ENCODE data around the gene ZBTB46. TPM values are rescaled to one million over a fixed set of nuclear protein-coding genes. Genes with fewer than 3 reads are reported as not detected.
A peak's percentile ranks its signal among the peaks of the same experiment; 100 is the strongest.
"Not testable (repeated sequence)": the region's sequence is repeated elsewhere in the genome, so short reads cannot be mapped to it uniquely, and the experiment has no call there.

The ZBTB46 gene
- total RNA-seq, 1 experiment from 2014 or later: not detected

- Histone ChIP-seq H3K4me2 (ENCODE audit: low read depth, low read length, poor library complexity, severe bottlenecking) (no peak overlapping the region), H3K27ac (ENCODE audit: low read length) (no peak overlapping the region), H4K20me1 (ENCODE audit: insufficient read depth, low read depth, low read length) (no peaks in the 10 kb centered on the region), H2AFZ (ENCODE audit: low read length) (no peak overlapping the region), H3K79me2 (ENCODE audit: low read length) (no peaks in the 10 kb centered on the region), H3K4me1 (ENCODE audit: low read length) (no peaks in the 10 kb centered on the region), H3K9ac (ENCODE audit: low read length) (no peak overlapping the region), H3K4me3 (ENCODE audit: low read length) (no peak overlapping the region), H3K9me2 (replicated peaks; ENCODE audit: insufficient read depth, low read length) (no peaks in the 10 kb centered on the region), H3K9me3 (ENCODE audit: low read length) (no peaks in the 10 kb centered on the region), H3K36me3 (ENCODE audit: insufficient read depth, low read length) (no peaks in the 10 kb centered on the region), H3K27me3 (ENCODE audit: low read length) (no peaks in the 10 kb centered on the region)
- no peak for DNase-seq
Observed at GRCh38 chr20:63808964-63809674, 21.9 kb downstream of the ZBTB46 start.

- Histone ChIP-seq H3K27me3 (ENCODE audit: low read length) (no peaks in the 10 kb centered on the region), H2AFZ (ENCODE audit: low read length) (no peak overlapping the region), H3K36me3 (ENCODE audit: insufficient read depth, low read length) (no peaks in the 10 kb centered on the region), H3K79me2 (ENCODE audit: low read length) (no peaks in the 10 kb centered on the region), H3K9me2 (replicated peaks; ENCODE audit: insufficient read depth, low read length) (no peaks in the 10 kb centered on the region), H3K4me2 (ENCODE audit: low read depth, low read length, poor library complexity, severe bottlenecking) (no peak overlapping the region), H3K27ac (ENCODE audit: low read length) (no peak overlapping the region), H3K9me3 (ENCODE audit: low read length) (no peaks in the 10 kb centered on the region), H3K4me3 (ENCODE audit: low read length) (no peak overlapping the region), H3K9ac (ENCODE audit: low read length) (no peak overlapping the region), H4K20me1 (ENCODE audit: insufficient read depth, low read depth, low read length) (no peaks in the 10 kb centered on the region), H3K4me1 (ENCODE audit: low read length) (no peaks in the 10 kb centered on the region)
- no peak for DNase-seq
Observed at GRCh38 chr20:63808145-63808724, 22.8 kb downstream of the ZBTB46 start.

GRCh38 chr20:63807654-63808053, 23.4 kb downstream of the ZBTB46 start:
- Histone ChIP-seq H3K79me2 (ENCODE audit: low read length) (no peaks in the 10 kb centered on the region), H3K27me3 (ENCODE audit: low read length) (no peaks in the 10 kb centered on the region), H2AFZ (ENCODE audit: low read length) (no peak overlapping the region), H3K4me3 (ENCODE audit: low read length) (no peak overlapping the region), H3K27ac (ENCODE audit: low read length) (no peak overlapping the region), H4K20me1 (ENCODE audit: insufficient read depth, low read depth, low read length) (no peaks in the 10 kb centered on the region), H3K9me3 (ENCODE audit: low read length) (no peaks in the 10 kb centered on the region), H3K36me3 (ENCODE audit: insufficient read depth, low read length) (no peaks in the 10 kb centered on the region), H3K4me2 (ENCODE audit: low read depth, low read length, poor library complexity, severe bottlenecking) (no peak overlapping the region), H3K9ac (ENCODE audit: low read length) (no peak overlapping the region), H3K4me1 (ENCODE audit: low read length) (no peaks in the 10 kb centered on the region), H3K9me2 (replicated peaks; ENCODE audit: insufficient read depth, low read length) (no peaks in the 10 kb centered on the region)
- no peak for DNase-seq

- H3K79me2 ChIP-seq (ENCODE audit: low read length): no peaks in the 10 kb centered on the region
- no peaks in the 10 kb centered on the region for H4K20me1 ChIP-seq (ENCODE audit: insufficient read depth, low read depth, low read length)
- no peak overlapping the region for H3K9ac ChIP-seq (ENCODE audit: low read length)
- H3K4me1 ChIP-seq (ENCODE audit: low read length): no peaks in the 10 kb centered on the region
- H3K9me3 ChIP-seq (ENCODE audit: low read length): no peaks in the 10 kb centered on the region
- no peaks in the 10 kb centered on the region for H3K9me2 ChIP-seq (replicated peaks; ENCODE audit: insufficient read depth, low read length)
- H3K4me3 ChIP-seq (ENCODE audit: low read length): no peak overlapping the region
- H3K36me3 ChIP-seq (ENCODE audit: insufficient read depth, low read length): no peaks in the 10 kb centered on the region
- H3K27ac ChIP-seq (ENCODE audit: low read length): no peak overlapping the region
- H3K4me2 ChIP-seq (ENCODE audit: low read depth, low read length, poor library complexity, severe bottlenecking): no peak overlapping the region
- no peaks in the 10 kb centered on the region for H3K27me3 ChIP-seq (ENCODE audit: low read length)
- DNase-seq: no peak
- no peak overlapping the region for H2AFZ ChIP-seq (ENCODE audit: low read length)
Observed at GRCh38 chr20:63804308-63804636, 26.8 kb downstream of the ZBTB46 start.

GRCh38 chr20:63802469-63803240, 28.4 kb downstream of the ZBTB46 start:
- no peak overlapping the region for H3K4me3 ChIP-seq (ENCODE audit: low read length)
- H3K9me2 ChIP-seq (replicated peaks; ENCODE audit: insufficient read depth, low read length): no peaks in the 10 kb centered on the region
- no peak overlapping the region for H2AFZ ChIP-seq (ENCODE audit: low read length)
- H3K79me2 ChIP-seq (ENCODE audit: low read length): no peaks in the 10 kb centered on the region
- no peak for DNase-seq
- no peaks in the 10 kb centered on the region for H4K20me1 ChIP-seq (ENCODE audit: insufficient read depth, low read depth, low read length)
- H3K27me3 ChIP-seq (ENCODE audit: low read length): no peaks in the 10 kb centered on the region
- no peaks in the 10 kb centered on the region for H3K36me3 ChIP-seq (ENCODE audit: insufficient read depth, low read length)
- no peak overlapping the region for H3K4me2 ChIP-seq (ENCODE audit: low read depth, low read length, poor library complexity, severe bottlenecking)
- no peaks in the 10 kb centered on the region for H3K9me3 ChIP-seq (ENCODE audit: low read length)
- no peaks in the 10 kb centered on the region for H3K4me1 ChIP-seq (ENCODE audit: low read length)
- no peak overlapping the region for H3K27ac ChIP-seq (ENCODE audit: low read length)
- no peak overlapping the region for H3K9ac ChIP-seq (ENCODE audit: low read length)

GRCh38 chr20:63801174-63801573, 29.9 kb downstream of the ZBTB46 start:
- H3K27me3 ChIP-seq (ENCODE audit: low read length); H3K9me2 ChIP-seq (replicated peaks; ENCODE audit: insufficient read depth, low read length); H3K4me3 ChIP-seq (ENCODE audit: low read length); H3K36me3 ChIP-seq (ENCODE audit: insufficient read depth, low read length); H3K9ac ChIP-seq (ENCODE audit: low read length); H4K20me1 ChIP-seq (ENCODE audit: insufficient read depth, low read depth, low read length); H3K4me1 ChIP-seq (ENCODE audit: low read length); H3K79me2 ChIP-seq (ENCODE audit: low read length); H3K27ac ChIP-seq (ENCODE audit: low read length); H3K9me3 ChIP-seq (ENCODE audit: low read length); H3K4me2 ChIP-seq (ENCODE audit: low read depth, low read length, poor library complexity, severe bottlenecking); H2AFZ ChIP-seq (ENCODE audit: low read length): not testable (repeated sequence)
- peak; percentile 78 for DNase-seq

GRCh38 chr20:63800411-63800810, 30.7 kb downstream of the ZBTB46 start:
- not testable (repeated sequence) for H3K27me3 ChIP-seq (ENCODE audit: low read length); H3K9me2 ChIP-seq (replicated peaks; ENCODE audit: insufficient read depth, low read length); H4K20me1 ChIP-seq (ENCODE audit: insufficient read depth, low read depth, low read length); H3K27ac ChIP-seq (ENCODE audit: low read length); H3K4me2 ChIP-seq (ENCODE audit: low read depth, low read length, poor library complexity, severe bottlenecking); DNase-seq; H2AFZ ChIP-seq (ENCODE audit: low read length); H3K79me2 ChIP-seq (ENCODE audit: low read length); H3K9me3 ChIP-seq (ENCODE audit: low read length); H3K9ac ChIP-seq (ENCODE audit: low read length); H3K4me3 ChIP-seq (ENCODE audit: low read length); H3K4me1 ChIP-seq (ENCODE audit: low read length); H3K36me3 ChIP-seq (ENCODE audit: insufficient read depth, low read length)

- H3K9ac ChIP-seq (ENCODE audit: low read length); H3K4me2 ChIP-seq (ENCODE audit: low read depth, low read length, poor library complexity, severe bottlenecking); H3K27me3 ChIP-seq (ENCODE audit: low read length); H3K27ac ChIP-seq (ENCODE audit: low read length); H3K36me3 ChIP-seq (ENCODE audit: insufficient read depth, low read length); H3K9me3 ChIP-seq (ENCODE audit: low read length); H2AFZ ChIP-seq (ENCODE audit: low read length); H3K9me2 ChIP-seq (replicated peaks; ENCODE audit: insufficient read depth, low read length); H3K79me2 ChIP-seq (ENCODE audit: low read length); H4K20me1 ChIP-seq (ENCODE audit: insufficient read depth, low read depth, low read length); H3K4me3 ChIP-seq (ENCODE audit: low read length); DNase-seq: not testable (repeated sequence)
- peaks cover 12% of the 10 kb centered on the region for H3K4me1 ChIP-seq (ENCODE audit: low read length)
Observed at GRCh38 chr20:63799127-63799526, 31.9 kb downstream of the ZBTB46 start.
